MM.1S (cell line): ENCODE data around the gene TP73.

ENCODE experiments used
- DNase-seq: peaks from one replicate; pipeline ENCODE4 v3.0.0-alpha.2; 2015
- H2AFZ ChIP-seq: fragments of 300-600 bp; sonication (generic); 2 replicates; pipeline ENCODE4 v1.6.0; 2016; ENCODE audit warnings: antibody characterized with exemption, low read length
- H3F3A ChIP-seq: fragments of 300-600 bp; sonication (generic); 2 replicates; pipeline ENCODE4 v1.6.1; 2016; ENCODE audit warnings: mild to moderate bottlenecking, antibody characterized with exemption, low read length, moderate library complexity, mixed read lengths; ENCODE audit not compliant: insufficient read depth
- H3K27ac ChIP-seq: fragments of 300-600 bp; sonication (generic); 2 replicates; pipeline ENCODE4 v1.5.1; 2016; ENCODE audit warnings: mild to moderate bottlenecking, low read length
- H3K27me3 ChIP-seq: fragments of 300-600 bp; sonication (generic); replicated peaks from 2 replicates; pipeline ENCODE4 v1.6.0; 2016; ENCODE audit warnings: low read length; ENCODE audit not compliant: insufficient read depth
- H3K36me3 ChIP-seq: fragments of 300-600 bp; sonication (generic); replicated peaks from 2 replicates; pipeline ENCODE4 v1.6.1; 2016; ENCODE audit warnings: mild to moderate bottlenecking, low read length, mixed read lengths; ENCODE audit not compliant: insufficient read depth
- H3K4me1 ChIP-seq: fragments of 300-600 bp; sonication (generic); 2 replicates; pipeline ENCODE4 v1.6.1; 2016; ENCODE audit warnings: low read length, mixed read lengths
- H3K4me2 ChIP-seq: fragments of 300-600 bp; sonication (generic); 2 replicates; pipeline ENCODE4 v1.6.0; 2016; ENCODE audit warnings: low read depth, low read length
- H3K4me3 ChIP-seq: fragments of 300-600 bp; sonication (generic); 2 replicates; pipeline ENCODE4 v1.5.1; 2016; ENCODE audit warnings: low read length, mixed read lengths
- H3K79me2 ChIP-seq: fragments of 300-600 bp; sonication (generic); 2 replicates; pipeline ENCODE4 v1.6.1; 2016; ENCODE audit warnings: mixed run types, low read length, mixed read lengths
- H3K9ac ChIP-seq: fragments of 300-600 bp; sonication (generic); 2 replicates; pipeline ENCODE4 v1.6.1; 2016; ENCODE audit warnings: low read length, mixed read lengths
- H3K9me2 ChIP-seq: fragments of 300-600 bp; sonication (generic); replicated peaks from 2 replicates; pipeline ENCODE4 v1.6.1; 2016; ENCODE audit warnings: mild to moderate bottlenecking, low read length, mixed read lengths; ENCODE audit not compliant: insufficient read depth
- H3K9me3 ChIP-seq: fragments of 300-600 bp; sonication (generic); replicated peaks from 2 replicates; pipeline ENCODE4 v1.6.1; 2016; ENCODE audit warnings: mild to moderate bottlenecking, low read length, mixed read lengths; ENCODE audit not compliant: insufficient read depth
- H4K20me1 ChIP-seq: fragments of 300-600 bp; sonication (generic); 2 replicates; pipeline ENCODE4 v1.6.1; 2016; ENCODE audit warnings: mild to moderate bottlenecking, low read length, moderate library complexity, mixed read lengths; ENCODE audit not compliant: insufficient read depth
- EZH2 ChIP-seq: fragments of 300-600 bp; sonication (generic); optimal IDR thresholded peaks from 2 replicates; pipeline ENCODE3; 2017; ENCODE audit warnings: low read depth, mild to moderate bottlenecking, antibody characterized with exemption, low read length, mixed read lengths
- EZH2phosphoT487 ChIP-seq: fragments of 300-600 bp; sonication (generic); IDR thresholded peaks from 2 replicates; pipeline ENCODE4 v1.6.1; 2018; ENCODE audit warnings: antibody characterized with exemption, low read length
- TF ChIP-seq, protein P1 (sequence below): fragments of 300-600 bp; sonication (generic); IDR thresholded peaks from 2 replicates; pipeline ENCODE4 v1.5.1; 2016; ENCODE audit warnings: antibody characterized with exemption, low read length, mixed read lengths

TP73 gene

DNA sequence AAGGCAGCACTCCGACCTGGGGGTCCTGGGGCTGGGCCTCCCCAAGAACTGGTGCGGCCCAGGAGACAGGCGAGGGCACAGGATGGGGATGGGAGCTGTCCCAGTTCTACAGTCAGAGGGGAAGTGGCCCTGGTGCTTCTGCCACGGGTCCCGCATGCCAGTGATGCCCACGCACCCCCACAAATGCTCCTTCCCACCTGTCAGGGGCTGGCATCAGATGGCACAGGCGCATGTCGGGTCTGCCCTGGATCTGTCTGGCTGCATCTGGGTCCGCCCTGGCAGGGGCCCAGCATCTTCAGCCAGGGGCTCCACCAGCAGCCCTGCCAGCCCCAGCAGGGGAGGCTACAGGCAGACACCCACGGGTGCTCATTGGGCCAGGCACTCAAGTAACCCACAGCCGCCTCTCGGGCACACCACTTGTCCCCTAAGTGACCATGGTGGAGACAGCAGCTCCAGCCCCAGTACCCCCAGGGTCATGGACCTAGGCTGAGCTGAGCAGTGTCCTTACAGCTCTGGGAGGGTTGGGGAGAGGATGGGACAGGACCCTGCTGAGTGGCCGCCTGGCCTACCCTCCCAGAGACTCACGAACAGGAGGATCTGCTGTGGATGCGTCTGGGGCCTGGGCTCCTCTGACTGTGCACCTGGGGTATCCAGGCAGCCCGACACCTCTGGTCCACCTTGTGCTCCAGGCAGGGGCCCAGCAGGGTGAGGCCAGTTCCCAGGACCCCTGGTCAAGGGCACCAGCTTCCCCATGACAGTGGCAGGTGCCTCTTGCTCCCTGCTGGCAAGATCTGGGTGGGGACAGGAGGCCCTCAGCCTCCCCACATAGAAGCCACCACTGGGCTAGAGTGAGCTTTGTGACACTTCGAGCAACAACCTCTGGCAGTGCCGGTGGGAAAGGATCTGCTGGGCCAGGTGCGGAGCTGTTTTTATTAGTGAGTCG, 125.6 kb downstream of the TP73 start:
- Histone ChIP-seq H3K27ac (no peak overlapping the region), H3F3A (no peaks in the 10 kb centered on the region), H3K4me3 (no peak overlapping the region), H2AFZ (no peak overlapping the region), H3K79me2 (no peaks in the 10 kb centered on the region), H3K4me2 (no peak overlapping the region), H4K20me1 (no peaks in the 10 kb centered on the region), H3K27me3 (no peaks in the 10 kb centered on the region), H3K9me3 (no peaks in the 10 kb centered on the region), H3K4me1 (peaks cover 13% of the 10 kb centered on the region), H3K36me3 (0 out of 2 replicates have a peak, but pooled peaks cover 6% of the 10 kb centered on the region), H3K9ac (no peak overlapping the region), H3K9me2 (no peaks in the 10 kb centered on the region)
- DNase-seq, result no peak
- TF ChIP-seq EZH2phosphoT487 (no peak), EZH2 (no peak)
- TF ChIP-seq, protein P1, sequence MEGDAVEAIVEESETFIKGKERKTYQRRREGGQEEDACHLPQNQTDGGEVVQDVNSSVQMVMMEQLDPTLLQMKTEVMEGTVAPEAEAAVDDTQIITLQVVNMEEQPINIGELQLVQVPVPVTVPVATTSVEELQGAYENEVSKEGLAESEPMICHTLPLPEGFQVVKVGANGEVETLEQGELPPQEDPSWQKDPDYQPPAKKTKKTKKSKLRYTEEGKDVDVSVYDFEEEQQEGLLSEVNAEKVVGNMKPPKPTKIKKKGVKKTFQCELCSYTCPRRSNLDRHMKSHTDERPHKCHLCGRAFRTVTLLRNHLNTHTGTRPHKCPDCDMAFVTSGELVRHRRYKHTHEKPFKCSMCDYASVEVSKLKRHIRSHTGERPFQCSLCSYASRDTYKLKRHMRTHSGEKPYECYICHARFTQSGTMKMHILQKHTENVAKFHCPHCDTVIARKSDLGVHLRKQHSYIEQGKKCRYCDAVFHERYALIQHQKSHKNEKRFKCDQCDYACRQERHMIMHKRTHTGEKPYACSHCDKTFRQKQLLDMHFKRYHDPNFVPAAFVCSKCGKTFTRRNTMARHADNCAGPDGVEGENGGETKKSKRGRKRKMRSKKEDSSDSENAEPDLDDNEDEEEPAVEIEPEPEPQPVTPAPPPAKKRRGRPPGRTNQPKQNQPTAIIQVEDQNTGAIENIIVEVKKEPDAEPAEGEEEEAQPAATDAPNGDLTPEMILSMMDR, result no peak

DNA sequence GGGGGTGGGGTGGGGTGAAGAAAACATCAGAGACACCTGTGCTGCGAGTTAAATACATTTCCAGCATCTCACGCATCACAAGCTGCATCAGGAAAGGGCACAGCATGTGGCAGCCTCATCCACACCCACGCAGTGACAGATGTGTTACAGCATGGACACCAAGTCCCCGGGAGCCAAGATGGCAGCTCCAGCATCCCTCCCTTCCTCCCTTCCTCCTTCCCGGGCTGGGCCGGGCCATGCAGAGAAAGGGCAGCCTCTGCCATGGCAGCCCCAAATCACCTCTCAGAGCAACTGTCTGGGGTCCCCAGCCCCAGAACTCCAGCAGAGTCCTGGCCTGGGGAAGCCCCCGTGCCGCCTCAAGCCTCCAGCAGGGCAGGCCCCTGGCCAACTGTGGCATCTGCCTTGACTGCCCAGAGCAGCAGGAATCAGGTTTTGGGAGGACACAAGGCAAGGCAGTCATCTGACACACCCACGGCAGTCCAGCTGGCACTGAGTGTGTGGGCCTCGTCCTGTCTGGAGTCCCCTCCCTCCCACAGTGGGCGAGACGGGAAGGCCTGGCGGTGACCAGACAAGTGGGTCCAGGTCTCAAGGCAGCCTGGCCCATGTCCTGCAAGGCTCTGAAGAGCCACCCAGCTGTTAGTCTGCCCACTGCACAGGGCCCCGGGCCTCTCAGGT, 126.4 kb downstream of the TP73 start:
- H3K4me3 ChIP-seq, result no peak overlapping the region
- DNase-seq, result no peak
- H3K79me2 ChIP-seq, result no peaks in the 10 kb centered on the region
- H3F3A ChIP-seq, result no peaks in the 10 kb centered on the region
- H3K4me1 ChIP-seq, result peaks cover 13% of the 10 kb centered on the region
- no peaks in the 10 kb centered on the region for H4K20me1 ChIP-seq
- no peak overlapping the region for H3K27ac ChIP-seq
- no peaks in the 10 kb centered on the region for H3K9me3 ChIP-seq
- H3K9me2 ChIP-seq, result no peaks in the 10 kb centered on the region
- no peaks in the 10 kb centered on the region for H3K27me3 ChIP-seq
- no peak overlapping the region for H3K4me2 ChIP-seq
- H2AFZ ChIP-seq, result no peak overlapping the region
- H3K9ac ChIP-seq, result no peak overlapping the region
- H3K36me3 ChIP-seq, result 0 out of 2 replicates have a peak, but pooled peaks cover 6% of the 10 kb centered on the region
- TF ChIP-seq EZH2, result no peak
- TF ChIP-seq, protein P1, result no peak
- no peak for TF ChIP-seq EZH2phosphoT487

DNA sequence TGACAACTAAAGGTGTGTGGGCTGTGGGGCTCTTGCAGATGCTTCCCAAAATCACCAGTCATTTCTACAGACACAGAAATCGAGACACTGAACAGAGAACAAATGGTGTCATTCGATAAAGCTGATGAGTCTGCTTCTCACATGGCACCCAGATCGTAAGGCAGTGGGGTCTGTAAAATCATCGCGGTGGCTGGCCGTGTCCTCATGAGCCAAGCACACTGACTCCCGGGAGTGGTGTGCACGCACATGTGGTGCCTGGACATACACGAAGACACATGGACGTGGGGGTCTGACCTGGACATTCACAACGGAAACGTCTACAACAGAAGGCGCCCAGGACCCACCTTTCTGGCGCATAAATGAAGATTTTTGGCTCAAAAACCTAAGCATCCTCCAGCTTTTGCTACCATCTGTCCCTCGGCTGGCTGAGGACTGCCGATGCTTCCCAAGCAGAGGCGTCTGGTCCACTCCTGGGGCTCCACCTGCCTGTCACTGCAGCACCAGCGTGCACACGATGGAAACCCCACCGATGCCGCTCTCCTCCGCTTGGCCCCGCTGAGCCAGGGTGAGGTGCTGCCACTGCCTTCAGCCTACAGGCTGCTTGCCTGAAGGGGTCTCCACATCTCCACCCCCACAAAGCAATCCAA, 127.1 kb downstream of the TP73 start:
- no peaks in the 10 kb centered on the region for H3F3A ChIP-seq
- no peaks in the 10 kb centered on the region for H3K9me2 ChIP-seq
- H3K79me2 ChIP-seq, result no peaks in the 10 kb centered on the region
- H3K9me3 ChIP-seq, result no peaks in the 10 kb centered on the region
- no peak for DNase-seq
- no peaks in the 10 kb centered on the region for H3K27me3 ChIP-seq
- H4K20me1 ChIP-seq, result no peaks in the 10 kb centered on the region
- H3K27ac ChIP-seq, result no peak overlapping the region
- H3K4me3 ChIP-seq, result no peak overlapping the region
- no peak overlapping the region for H3K4me2 ChIP-seq
- H3K36me3 ChIP-seq, result 0 out of 2 replicates have a peak, but pooled peaks cover 6% of the 10 kb centered on the region
- TF ChIP-seq EZH2phosphoT487, result no peak
- TF ChIP-seq, protein P1, result no peak
- no peak for TF ChIP-seq EZH2
- H2AFZ ChIP-seq, result no peak overlapping the region
- no peak overlapping the region for H3K9ac ChIP-seq
- H3K4me1 ChIP-seq, result peaks cover 13% of the 10 kb centered on the region
